PFSK-1 (cell line): Measurements from ENCODE around the gene PLEKHG2.

Experiments
- FOXP2 ChIP-seq: optimal IDR thresholded peaks from 2 replicates; pipeline ENCODE3; 2011; ENCODE audit warnings: borderline replicate concordance, control low read depth, inconsistent platforms; ENCODE audit not compliant: insufficient read depth; ENCODE audit errors: extremely low read length, extremely low read depth
- POLR2AphosphoS5 ChIP-seq: IDR thresholded peaks from 2 replicates; pipeline ENCODE4 v1.6.1; 2012; ENCODE audit warnings: low read depth, mild to moderate bottlenecking, control low read depth, low read length, moderate library complexity
- REST ChIP-seq, 2 experiments: IDR thresholded peaks; 2 replicates each; pipeline versions ENCODE4 v1.6.1 to v1.8.0; 2011 to 2012; ENCODE audit warnings: low read depth in 2 of 2, low read length in 2 of 2, control low read depth in 1 of 2, inconsistent platforms in 1 of 2, mild to moderate bottlenecking in 1 of 2, moderate library complexity in 1 of 2; ENCODE audit not compliant: insufficient read depth in 1 of 2
- SIN3A ChIP-seq: IDR thresholded peaks from 2 replicates; pipeline ENCODE4 v1.6.1; 2012; ENCODE audit warnings: mild to moderate bottlenecking, low read length, moderate library complexity, borderline replicate concordance; ENCODE audit not compliant: insufficient read depth
- TAF1 ChIP-seq: IDR thresholded peaks from 2 replicates; pipeline ENCODE4 v1.6.1; 2012; ENCODE audit warnings: low read length, control low read depth, borderline replicate concordance; ENCODE audit not compliant: insufficient read depth

Gene PLEKHG2

GRCh38 chr19:39412867-39413271, 400 bp downstream of the PLEKHG2 start:
- no peak; the same call in 1 of the 2 replicates for TF ChIP-seq POLR2AphosphoS5
- no peak for TF ChIP-seq REST (IDR thresholded peaks at IDR 0.05; ENCODE audit: insufficient read depth in 1 of 2, low read depth in 2 of 2, low read length in 2 of 2)
- no peak; the same call in 1 of the 2 replicates for TF ChIP-seq SIN3A
- TF ChIP-seq TAF1, result no peak

- TF ChIP-seq REST (IDR thresholded peaks at IDR 0.05; ENCODE audit: insufficient read depth in 1 of 2, low read depth in 2 of 2, low read length in 2 of 2) (no peak), TAF1 (no peak), FOXP2 (no peak), POLR2AphosphoS5 (no peak), SIN3A (no peak)
These were observed 922 bp downstream of the PLEKHG2 start for GRCh38 chr19:39413272-39413910.

GRCh38 chr19:39413911-39414608, 1.6 kb downstream of the PLEKHG2 start:
- TF ChIP-seq POLR2AphosphoS5 (no peak), TAF1 (no peak), REST (IDR thresholded peaks at IDR 0.05; ENCODE audit: insufficient read depth in 1 of 2, low read depth in 2 of 2, low read length in 2 of 2) (no peak), SIN3A (no peak), FOXP2 (no peak)

- no peak for TF ChIP-seq POLR2AphosphoS5
These were observed 2.9 kb downstream of the PLEKHG2 start for GRCh38 chr19:39415111-39416046.

GRCh38 chr19:39416152-39417120, 4.0 kb downstream of the PLEKHG2 start:
- TF ChIP-seq REST (IDR thresholded peaks at IDR 0.05; ENCODE audit: insufficient read depth in 1 of 2, low read depth in 2 of 2, low read length in 2 of 2), result no peak
- no peak for TF ChIP-seq FOXP2
- no peak for TF ChIP-seq SIN3A
- no peak for TF ChIP-seq POLR2AphosphoS5
- TF ChIP-seq TAF1, result no peak
